H1 (cell line): ENCODE data around the gene HLTF. TPM values are rescaled to one million over a fixed set of nuclear protein-coding genes. Genes with fewer than 3 reads are reported as not detected.

ENCODE experiments used
- CTCF ChIA-PET: fragments of 300-600 bp; sonication (Branson Sonifier 250); formaldehyde crosslinking; loops from one replicate; lab custom pipeline; 2021; ENCODE audit not compliant: partially characterized antibody; lab: Charles Lee
- POLR2A ChIA-PET: fragments of 300-600 bp; sonication (Branson Sonifier 250); formaldehyde crosslinking; loops from one replicate; lab custom pipeline; 2021; ENCODE audit warnings: inconsistent platforms; ENCODE audit not compliant: partially characterized antibody; lab: Charles Lee
- DNase-seq, 2 experiments: peaks; one replicate each; pipeline versions ENCODE4 v3.0.0 to v3.0.0-alpha.2; 2010 to 2022; ENCODE audit warnings: low spot score in 2 of 2, low read depth in 1 of 2, mixed read lengths in 1 of 2
- FAIRE-seq: peaks from 2 replicates; lab custom pipeline; 2011; peaks lifted over from hg19 to GRCh38; lab: Jason Lieb, UNC
- H2AFZ ChIP-seq: 2 replicates; pipeline ENCODE4 v1.8.1; 2012; ENCODE audit warnings: low read length, inconsistent platforms
- H2AK5ac ChIP-seq: 2 replicates; pipeline ENCODE4 v1.6.1; 2013; ENCODE audit warnings: low read depth, low read length
- H2BK120ac ChIP-seq: replicated peaks from 2 replicates; pipeline ENCODE3; 2013; ENCODE audit warnings: low read depth, low read length, inconsistent platforms
- H2BK12ac ChIP-seq: 2 replicates; pipeline ENCODE4 v1.6.1; 2013; ENCODE audit warnings: low read depth, low read length
- H2BK15ac ChIP-seq: 2 replicates; pipeline ENCODE4 v1.6.1; 2013; ENCODE audit warnings: low read length
- H2BK20ac ChIP-seq: 2 replicates; pipeline ENCODE4 v1.6.1; 2013; ENCODE audit warnings: low read length
- H2BK5ac ChIP-seq: 2 replicates; pipeline ENCODE4 v1.6.1; 2013; ENCODE audit warnings: low read depth, low read length
- H3K14ac ChIP-seq: 2 replicates; pipeline ENCODE4 v1.6.1; 2013; ENCODE audit warnings: inconsistent platforms; ENCODE audit not compliant: insufficient read length
- H3K18ac ChIP-seq: 2 replicates; pipeline ENCODE4 v1.6.1; 2013; ENCODE audit warnings: low read length; ENCODE audit errors: extremely low read depth
- H3K23ac ChIP-seq: 2 replicates; pipeline ENCODE4 v1.6.1; 2013; ENCODE audit warnings: inconsistent platforms; ENCODE audit not compliant: insufficient read length
- H3K23me2 ChIP-seq: 2 replicates; pipeline ENCODE4 v1.6.1; 2013; ENCODE audit warnings: low read depth, low read length
- H3K27ac ChIP-seq: 2 replicates; pipeline ENCODE4 v1.6.1; 2011; ENCODE audit warnings: low read depth, low read length, inconsistent platforms
- H3K27me3 ChIP-seq, 4 experiments: replicated peaks in 1 of 4; 1 replicate in 1 of 4; 2 replicates in 3 of 4; pipeline versions ENCODE4 v1.6.1 to v1.8.1; 2011 to 2013; ENCODE audit warnings: low read length in 3 of 4, mild to moderate bottlenecking in 3 of 4, inconsistent platforms in 2 of 4, mixed read lengths in 2 of 4, moderate library complexity in 1 of 4; ENCODE audit not compliant: control insufficient read depth in 3 of 4, insufficient read depth in 3 of 4; ENCODE audit errors: extremely low read depth in 1 of 4
- H3K36me3 ChIP-seq, 4 experiments: 2 replicates each; pipeline versions ENCODE4 v1.6.1 to v1.8.1; 2011 to 2013; ENCODE audit warnings: mild to moderate bottlenecking in 4 of 4, low read length in 3 of 4, moderate library complexity in 2 of 4, control low read depth in 1 of 4, inconsistent platforms in 1 of 4; ENCODE audit not compliant: insufficient read depth in 4 of 4, control insufficient read depth in 2 of 4
- H3K4ac ChIP-seq: replicated peaks from 2 replicates; pipeline ENCODE3; 2013; ENCODE audit warnings: low read length, low read depth, mixed read lengths, inconsistent platforms; ENCODE audit not compliant: insufficient read length
- H3K4me1 ChIP-seq, 4 experiments: replicated peaks in 1 of 4; 1 replicate in 1 of 4; 2 replicates in 3 of 4; pipeline versions ENCODE4 v1.6.1 to v1.8.1; 2011 to 2013; ENCODE audit warnings: low read length in 3 of 4, inconsistent platforms in 2 of 4, mixed read lengths in 1 of 4; ENCODE audit not compliant: insufficient read depth in 4 of 4, control insufficient read depth in 3 of 4
- H3K4me2 ChIP-seq, 2 experiments: 2 replicates each; pipeline versions ENCODE4 v1.6.1 to v1.8.1; 2011 to 2013; ENCODE audit warnings: low read depth in 2 of 2, low read length in 2 of 2, control low read depth in 1 of 2, inconsistent platforms in 1 of 2, mild to moderate bottlenecking in 1 of 2; ENCODE audit not compliant: insufficient read depth in 1 of 2
- H3K4me3 ChIP-seq, 4 experiments: fragments of 200-600, 300-600 bp in 1 of 4; sonication (generic), shearing (Covaris generic), sonication (Bioruptor Twin) in 1 of 4; 2 replicates each; pipeline versions ENCODE4 v1.5.1 to v1.8.1; 2011 to 2016; ENCODE audit warnings: low read length in 4 of 4, low read depth in 3 of 4, control low read depth in 2 of 4, inconsistent platforms in 2 of 4, mild to moderate bottlenecking in 2 of 4, mixed read lengths in 1 of 4, moderate library complexity in 1 of 4; ENCODE audit not compliant: insufficient read depth in 2 of 4; ENCODE audit errors: extremely low read depth in 1 of 4
- H3K56ac ChIP-seq: replicated peaks from 2 replicates; pipeline ENCODE3; 2013; ENCODE audit warnings: low read depth, mild to moderate bottlenecking, mixed read lengths, low read length, inconsistent platforms; ENCODE audit not compliant: insufficient read length
- H3K79me1 ChIP-seq: 2 replicates; pipeline ENCODE4 v1.6.1; 2013; ENCODE audit warnings: low read depth, low read length, control low read depth
- H3K79me2 ChIP-seq, 2 experiments: 2 replicates each; pipeline versions ENCODE4 v1.6.1 to v1.8.1; 2012 to 2013; ENCODE audit warnings: low read length in 2 of 2, mild to moderate bottlenecking in 2 of 2, inconsistent platforms in 1 of 2; ENCODE audit not compliant: insufficient read depth in 2 of 2, control insufficient read depth in 1 of 2
- H3K9ac ChIP-seq, 4 experiments: replicated peaks in 1 of 4; 1 replicate in 1 of 4; 2 replicates in 3 of 4; pipeline versions ENCODE4 v1.6.1 to v1.8.1; 2011 to 2013; ENCODE audit warnings: low read depth in 3 of 4, low read length in 3 of 4, control low read depth in 2 of 4, mild to moderate bottlenecking in 2 of 4, moderate library complexity in 2 of 4, inconsistent platforms in 1 of 4; ENCODE audit errors: extremely low read depth in 1 of 4
- H3K9me3 ChIP-seq, 2 experiments: 2 replicates each; pipeline versions ENCODE4 v1.6.1 to v1.8.1; 2012 to 2013; ENCODE audit warnings: mild to moderate bottlenecking in 2 of 2, moderate library complexity in 2 of 2, control low read depth in 1 of 2, inconsistent platforms in 1 of 2, low read depth in 1 of 2, low read length in 1 of 2, mixed read lengths in 1 of 2; ENCODE audit not compliant: insufficient read depth in 2 of 2
- H4K20me1 ChIP-seq, 2 experiments: replicated peaks in 1 of 2; 2 replicates each; pipeline versions ENCODE3 to v1.8.1; 2011 to 2013; ENCODE audit warnings: inconsistent platforms in 2 of 2, low read length in 2 of 2, mild to moderate bottlenecking in 1 of 2; ENCODE audit not compliant: insufficient read depth in 2 of 2, control insufficient read depth in 1 of 2
- H4K5ac ChIP-seq: 2 replicates; pipeline ENCODE4 v1.6.1; 2013; ENCODE audit warnings: low read length, low read depth, mixed read lengths, inconsistent platforms; ENCODE audit not compliant: insufficient read length
- H4K8ac ChIP-seq: 2 replicates; pipeline ENCODE4 v1.8.0; 2013; ENCODE audit warnings: mild to moderate bottlenecking, moderate library complexity, low read length, inconsistent platforms; ENCODE audit not compliant: insufficient read depth; ENCODE audit errors: extremely low read depth
- H4K91ac ChIP-seq: replicated peaks from 2 replicates; pipeline ENCODE3; 2013; ENCODE audit warnings: low read length, mixed read lengths, inconsistent platforms; ENCODE audit not compliant: insufficient read length
- ATF2 ChIP-seq: IDR thresholded peaks from 2 replicates; pipeline ENCODE4 v1.6.1; 2012; ENCODE audit warnings: low read length, inconsistent platforms
- BCL11A ChIP-seq, 2 experiments: IDR thresholded peaks; one replicate each; pipeline ENCODE4 v1.6.1; 2011; ENCODE audit warnings: low read depth in 2 of 2, low read length in 2 of 2, mild to moderate bottlenecking in 2 of 2
- BRCA1 ChIP-seq: IDR thresholded peaks from 2 replicates; pipeline ENCODE4 v1.6.1; 2012; ENCODE audit warnings: low read depth, low read length, improper control_type of control experiment
- CHD2 ChIP-seq: IDR thresholded peaks from 2 replicates; pipeline ENCODE4 v1.6.1; 2012; ENCODE audit warnings: low read length, improper control_type of control experiment
- KDM1A ChIP-seq: fragments of 200-600, 300-600 bp; sonication (generic); IDR thresholded peaks from 2 replicates; pipeline ENCODE4 v1.7.1; 2016; ENCODE audit warnings: mild to moderate bottlenecking, low read length, borderline replicate concordance
- SP1 ChIP-seq: IDR thresholded peaks from 2 replicates; pipeline ENCODE4 v1.6.1; 2011; ENCODE audit warnings: low read depth, low read length
- SUZ12 ChIP-seq: fragments of 200-600 bp; sonication (generic); IDR thresholded peaks from 2 replicates; pipeline ENCODE4 v1.6.1; 2012; ENCODE audit warnings: mild to moderate bottlenecking, inconsistent platforms, low read length, moderate library complexity, mixed read lengths
- YY1 ChIP-seq: IDR thresholded peaks from 2 replicates; pipeline ENCODE4 v1.6.1; 2011; ENCODE audit warnings: low read depth, mild to moderate bottlenecking, low read length
- WGBS, 2 experiments: shearing (Covaris generic) in 1 of 2; methylation state at CpG; one replicate each; pipeline versions ENCODE4 v1.1.6 to v1.1.7; 2013 to 2015; ENCODE audit warnings: low lambda C conversion rate in 2 of 2, mixed read lengths in 2 of 2, inconsistent platforms in 1 of 2, low coverage in 1 of 2, missing lambda C conversion rate in 1 of 2; ENCODE audit not compliant: insufficient replicate concordance in 2 of 2, insufficient coverage in 1 of 2, insufficient read length in 1 of 2; ENCODE audit errors: extremely low coverage in 1 of 2, missing lambda C conversion rate in 1 of 2; 5-methylcytosine and 5-hydroxymethylcytosine counted together
- polyA plus RNA-seq, 7 experiments: library from polyadenylated mRNA; depleted of rRNA in 3 of 7; stranded (reverse) in 5 of 7; unstranded in 2 of 7; fragments of >200 nt in 5 of 7; fragments of 200-250 nt in 2 of 7; gene quantifications; 1 replicate in 5 of 7; 2 replicates in 1 of 7; 4 replicates in 1 of 7; pipeline versions ENCODE4 v1.2.1 to v1.2.3, GENCODE V29; 2011 to 2013; ENCODE audit warnings: missing spikeins in 2 of 7, mixed read lengths in 2 of 7
- total RNA-seq: library from RNA; stranded (reverse); fragmentation: NEBNext Ultra II Directional; extraction: Animal tissue kit (Norgen Biotek cat#: 25700); gene quantifications from 2 replicates; pipeline ENCODE4 v1.2.1, GENCODE V29; 2021

HLTF gene
- total and polyA plus RNA-seq, 2 of the 8 experiments (the other 6 are each of a cell fraction or from before 2014, with no cell fraction given): 18.1 to 60.3 TPM

- Histone ChIP-seq H3K4me2 (peak within 1 kb of the TSS; percentile 71 to 75), H4K20me1 (no peaks in the 10 kb centered on the region), H3K27ac (no peak within 1 kb of the TSS; the same call in 1 of the 2 replicates), H3K79me2 (no peaks in the 10 kb centered on the region), H2BK15ac (no peak within 1 kb of the TSS), H2BK20ac (no peak within 1 kb of the TSS), H3K23ac (no peak within 1 kb of the TSS), H3K18ac (peak within 1 kb of the TSS; percentile 52; the same call in 1 of the 2 replicates), H4K91ac (no peak within 1 kb of the TSS), H3K27me3 (peaks cover 0 to 8% (median 6%) of the 10 kb centered on the region in 4 experiments; a peak in 4 of 7 replicates), H3K4me1 (peaks cover 0 to 9% (median 1%) of the 10 kb centered on the region in 4 experiments; a peak in 1 of 7 replicates), H2AFZ (peak within 1 kb of the TSS; percentile 94), H3K4me3 (peak within 1 kb of the TSS; percentile 52 to 83 (median 56)), H2BK12ac (no peak within 1 kb of the TSS), H3K9ac (peak within 1 kb of the TSS in 3 of 4 experiments; percentile 27 to 66 (median 46); a peak in 6 of 7 replicates), H3K14ac (no peak within 1 kb of the TSS), H4K5ac (peak within 1 kb of the TSS; percentile 10), H3K56ac (no peak within 1 kb of the TSS), H3K4ac (no peak within 1 kb of the TSS), H3K23me2 (peaks cover 2% of the 10 kb centered on the region; the same call in 1 of the 2 replicates), H3K9me3 (no peaks in the 10 kb centered on the region), H3K36me3 (peaks cover 0 to 5% (median 2%) of the 10 kb centered on the region in 4 experiments; a peak in 3 of 8 replicates), H2BK5ac (no peak within 1 kb of the TSS), H2AK5ac (no peak within 1 kb of the TSS), H3K79me1 (peaks cover 2% of the 10 kb centered on the region; the same call in 1 of the 2 replicates), H2BK120ac (no peak within 1 kb of the TSS), H4K8ac (peak within 1 kb of the TSS; percentile 62)
- DNase-seq: peak; percentile 33 to 83
- CTCF ChIA-PET: interaction anchor here (1.0 to 1.8 kb wide), 8 partner anchors 10 to 301 kb away, joined by 3 to 7 read pairs (median 4); no protein-coding TSS in a partner anchor
- 2% methylated on average over 70 of the region's 91 CpGs; no CpG with 5 or more reads in 1 of the 2 experiments for WGBS, 2 experiments
- no peak for FAIRE-seq
- POLR2A ChIA-PET: interaction anchor here (0.6 to 2.1 kb wide), 13 partner anchors 9 to 96 kb away, joined by 3 to 7 read pairs (median 4); no protein-coding TSS in a partner anchor
- TF ChIP-seq BCL11A (IDR thresholded peaks at IDR 0.05; ENCODE audit: low read depth in 2 of 2, low read length in 2 of 2) (no peak), SUZ12 (peak; percentile 35), SP1 (no peak), CHD2 (no peak), BRCA1 (no peak), KDM1A (no peak), YY1 (no peak), ATF2 (no peak)
Measured at GRCh38 chr3:148991219-148992026, 94.9 kb downstream of the HLTF start, which contains the start of gene GYG1. TSS of gene GYG1 (plus strand) at chr3:148991540. CDS start at chr3:148991641, 101 bp downstream.
